Natural killer cell (primary cell): ENCODE measurements around the gene CD38. TPM values are rescaled to one million over a fixed set of nuclear protein-coding genes. Genes with fewer than 3 reads are reported as not detected.
"Not testable (repeated sequence)": the region's sequence is repeated elsewhere in the genome, so short reads cannot be mapped to it uniquely, and the experiment has no call there.

Experiments
- ATAC-seq, 3 donors: fragments of 150-1000 bp in 2 of 3; fragments of 200-7000 bp in 1 of 3; cut with Tn5 transposase; 1 replicate in 1 of 3; 2 replicates in 2 of 3; pipeline ENCODE4 v1.10.0; 2021; ENCODE audit warnings: mild to moderate bottlenecking in 2 of 3, moderate library complexity in 2 of 3
- DNase-seq, 2 donors: peaks; one replicate each; pipeline versions ENCODE4 v3.0.0 to v3.0.0-alpha.2; 2013 to 2021; ENCODE audit warnings: mixed read lengths in 1 of 2
- H3K27ac ChIP-seq: one replicate; pipeline ENCODE4 v1.5.1; 2013; ENCODE audit warnings: mild to moderate bottlenecking, low read length
- H3K27me3 ChIP-seq: one replicate; pipeline ENCODE4 v1.6.1; 2013; ENCODE audit warnings: low read length; ENCODE audit not compliant: control insufficient read depth, insufficient read depth
- H3K36me3 ChIP-seq: one replicate; pipeline ENCODE4 v1.6.1; 2013; ENCODE audit warnings: low read length; ENCODE audit not compliant: control insufficient read depth, insufficient read depth
- H3K4me1 ChIP-seq: one replicate; pipeline ENCODE4 v1.6.1; 2013; ENCODE audit warnings: low read length; ENCODE audit not compliant: control insufficient read depth, insufficient read depth
- H3K4me3 ChIP-seq: one replicate; pipeline ENCODE4 v1.5.1; 2013; ENCODE audit warnings: low read length
- H3K9me3 ChIP-seq: one replicate; pipeline ENCODE4 v1.6.1; 2013; ENCODE audit warnings: low read length; ENCODE audit not compliant: control insufficient read depth, insufficient read depth
- H3K27ac Mint-ChIP-seq, 2 donors: one replicate each; pipeline ENCODE4 v1.8.0; 2022; ENCODE audit warnings: mild to moderate bottlenecking in 2 of 2, mixed read lengths in 2 of 2, moderate library complexity in 1 of 2
- H3K27me3 Mint-ChIP-seq, 2 donors: one replicate each; pipeline ENCODE4 v1.8.0; 2022; ENCODE audit warnings: low read depth in 2 of 2, mixed read lengths in 2 of 2
- H3K36me3 Mint-ChIP-seq: one replicate; pipeline ENCODE4 v1.8.0; 2022; ENCODE audit warnings: mixed read lengths
- H3K4me1 Mint-ChIP-seq, 2 donors: one replicate each; pipeline ENCODE4 v1.8.0; 2022; ENCODE audit warnings: mixed read lengths in 2 of 2
- H3K4me3 Mint-ChIP-seq: one replicate; pipeline ENCODE4 v1.8.0; 2022; ENCODE audit warnings: mild to moderate bottlenecking, moderate library complexity, mixed read lengths
- H3K9me3 Mint-ChIP-seq, 2 donors: one replicate each; pipeline ENCODE4 v1.8.0; 2022; ENCODE audit warnings: mixed read lengths in 2 of 2
- CTCF ChIP-seq: fragments of 200-600 bp; IDR thresholded peaks from one replicate; pipeline ENCODE4 v1.8.0; 2022; ENCODE audit warnings: antibody characterized with exemption
- WGBS: methylation state at CpG from one replicate; pipeline ENCODE4 v1.1.7; 2013; ENCODE audit warnings: missing lambda C conversion rate; ENCODE audit not compliant: insufficient coverage; 5-methylcytosine and 5-hydroxymethylcytosine counted together
- intact Hi-C: fragments of 100-400 bp; cut with micrococcal nuclease; formaldehyde crosslinking; loops from one replicate; pipeline ENCODE4 v1.14.2; 2022
- total RNA-seq, 4 donors: library from RNA; stranded (reverse); fragments of 120-200 nt in 1 of 4; gene quantifications; one replicate each; pipeline versions ENCODE4 v1.2.3 to v1.2.4, GENCODE V29; 2013 to 2022

The CD38 gene
- total RNA-seq, 3 donors from 2014 or later (not counting 1 experiment from before 2014, with no cell fraction given) = 91.8 to 124 (median 98.8) TPM

GRCh38 chr4:15797320-15797719 lies 19.2 kb downstream of the CD38 start:
- Mint-ChIP-seq H3K4me1 (peaks cover 54 to 59% of the 10 kb centered on the region in 2 donors), H3K36me3 (no peaks in the 10 kb centered on the region), H3K27ac (peak overlapping the region in 1 of 2 donors; percentile 1), H3K4me3 (no peak overlapping the region), H3K9me3 (no peaks in the 10 kb centered on the region), H3K27me3 (no peaks in the 10 kb centered on the region)
- Histone ChIP-seq H3K4me3 (no peak overlapping the region), H3K9me3 (no peaks in the 10 kb centered on the region), H3K27me3 (no peaks in the 10 kb centered on the region), H3K27ac (no peak overlapping the region), H3K36me3 (no peaks in the 10 kb centered on the region), H3K4me1 (no peaks in the 10 kb centered on the region)
- DNase-seq (no peak), ATAC-seq (no peak)
- WGBS = 93% methylated on average over 5 of the region's 5 CpGs
- no peak for TF ChIP-seq CTCF
- intact Hi-C loops = no loop called here

GRCh38 chr4:15799141-15799540 lies 21.0 kb downstream of the CD38 start:
- Mint-ChIP-seq H3K9me3 (no peaks in the 10 kb centered on the region), H3K4me1 (peaks cover 39 to 42% of the 10 kb centered on the region in 2 donors), H3K27me3 (no peaks in the 10 kb centered on the region), H3K36me3 (no peaks in the 10 kb centered on the region), H3K27ac (peak overlapping the region; percentile 50 to 55), H3K4me3 (no peak overlapping the region)
- DNase-seq (no peak), ATAC-seq (no peak)
- WGBS = 40% methylated on average over 1 of the region's 4 CpGs
- TF ChIP-seq CTCF = no peak
- Histone ChIP-seq H3K4me1 (no peaks in the 10 kb centered on the region), H3K27me3 (no peaks in the 10 kb centered on the region), H3K36me3 (no peaks in the 10 kb centered on the region), H3K4me3 (no peak overlapping the region), H3K27ac (no peak overlapping the region), H3K9me3 (no peaks in the 10 kb centered on the region)
- intact Hi-C loops = no loop called here

GRCh38 chr4:15799701-15800100 lies 21.6 kb downstream of the CD38 start:
- H3K27me3 Mint-ChIP-seq = no peaks in the 10 kb centered on the region
- no peak for ATAC-seq
- H3K4me1 Mint-ChIP-seq = peaks cover 34 to 41% of the 10 kb centered on the region in 2 donors
- peak overlapping the region; percentile 50 to 55 for H3K27ac Mint-ChIP-seq
- Histone ChIP-seq H3K4me1 (no peaks in the 10 kb centered on the region), H3K9me3 (no peaks in the 10 kb centered on the region), H3K4me3 (no peak overlapping the region), H3K36me3 (no peaks in the 10 kb centered on the region), H3K27me3 (no peaks in the 10 kb centered on the region), H3K27ac (no peak overlapping the region)
- DNase-seq = peak in 1 of 2 donors; percentile 1
- no peak overlapping the region for H3K4me3 Mint-ChIP-seq
- H3K36me3 Mint-ChIP-seq = no peaks in the 10 kb centered on the region
- H3K9me3 Mint-ChIP-seq = no peaks in the 10 kb centered on the region
- 24% methylated on average over 2 of the region's 2 CpGs for WGBS
- no peak for TF ChIP-seq CTCF
- intact Hi-C loops = no loop called here

- intact Hi-C loops, DNase-seq, H3K4me3 Mint-ChIP-seq, H3K4me3 ChIP-seq, ATAC-seq, H3K27me3 ChIP-seq, H3K9me3 Mint-ChIP-seq, H3K36me3 ChIP-seq, H3K27me3 Mint-ChIP-seq, H3K4me1 ChIP-seq, H3K9me3 ChIP-seq, H3K27ac Mint-ChIP-seq, H3K27ac ChIP-seq, H3K36me3 Mint-ChIP-seq: not testable (repeated sequence)
- H3K4me1 Mint-ChIP-seq = peaks cover 47 to 50% of the 10 kb centered on the region in 2 donors
These were observed 24.4 kb downstream of the CD38 start for GRCh38 chr4:15802497-15802896.
